K562 (cell line): ENCODE results near the gene PGS1.

Experiments used
- LEF1 ChIP-seq: fragments of 450-650 bp; IDR thresholded peaks from 2 replicates; pipeline ENCODE4 v1.6.1; 2016; ENCODE audit warnings: mild to moderate bottlenecking
- MXI1 ChIP-seq: IDR thresholded peaks from 2 replicates; pipeline ENCODE4 v1.6.1; 2011; ENCODE audit warnings: low read depth, mild to moderate bottlenecking, improper control_type of control experiment, low read length
- NFIX ChIP-seq: fragments of 250-450 bp; sonication (Bioruptor Pico); IDR thresholded peaks from 2 replicates; pipeline ENCODE4 v1.4.0; 2020; ENCODE audit warnings: low read depth, mild to moderate bottlenecking, moderate library complexity
- NR1H2 ChIP-seq: sonication (generic); formaldehyde crosslinking; IDR thresholded peaks from 2 replicates; pipeline ENCODE4 v1.4.0; 2020; ENCODE audit warnings: mild to moderate bottlenecking, missing genetic modification reagents
- SAP30 ChIP-seq: fragments of 200-600 bp; sonication (generic); IDR thresholded peaks from 2 replicates; pipeline ENCODE4 v1.6.1; 2012; ENCODE audit warnings: borderline replicate concordance, low read depth, mild to moderate bottlenecking, moderate library complexity, low read length, control low read depth, inconsistent platforms; ENCODE audit not compliant: insufficient read depth, poor library complexity, severe bottlenecking
- SIX5 ChIP-seq, 2 experiments: IDR thresholded peaks; 2 replicates each; pipeline ENCODE4 v1.6.1; 2011; ENCODE audit warnings: low read length in 2 of 2, borderline replicate concordance in 1 of 2, low read depth in 1 of 2, mild to moderate bottlenecking in 1 of 2, moderate library complexity in 1 of 2; ENCODE audit not compliant: insufficient read depth in 1 of 2

- TF ChIP-seq NR1H2: peak; percentile 28; the same call in 1 of the 2 replicates
- TF ChIP-seq LEF1: no peak
- TF ChIP-seq MXI1: peak; percentile 70
- TF ChIP-seq SAP30: peak; percentile 95
- TF ChIP-seq SIX5 (IDR thresholded peaks at IDR 0.05; ENCODE audit: borderline replicate concordance in 1 of 2, insufficient read depth in 1 of 2, low read depth in 1 of 2, low read length in 2 of 2): peak in 1 of 2 experiments; percentile 34; a peak in 1 of 4 replicates
- no peak for TF ChIP-seq NFIX (CRISPR knock-in tag)
These were observed at the start of gene PGS1 for GRCh38 chr17:78378225-78379130.
